ENCODE data around the gene IRX4. TPM values are rescaled to one million over a fixed set of nuclear protein-coding genes. Genes with fewer than 3 reads are reported as not detected.
"Not testable (repeated sequence)": the region's sequence is repeated elsewhere in the genome, so short reads cannot be mapped to it uniquely, and the experiment has no call there.

The IRX4 gene
- total RNA-seq, 1 donor, result not detected

DNA sequence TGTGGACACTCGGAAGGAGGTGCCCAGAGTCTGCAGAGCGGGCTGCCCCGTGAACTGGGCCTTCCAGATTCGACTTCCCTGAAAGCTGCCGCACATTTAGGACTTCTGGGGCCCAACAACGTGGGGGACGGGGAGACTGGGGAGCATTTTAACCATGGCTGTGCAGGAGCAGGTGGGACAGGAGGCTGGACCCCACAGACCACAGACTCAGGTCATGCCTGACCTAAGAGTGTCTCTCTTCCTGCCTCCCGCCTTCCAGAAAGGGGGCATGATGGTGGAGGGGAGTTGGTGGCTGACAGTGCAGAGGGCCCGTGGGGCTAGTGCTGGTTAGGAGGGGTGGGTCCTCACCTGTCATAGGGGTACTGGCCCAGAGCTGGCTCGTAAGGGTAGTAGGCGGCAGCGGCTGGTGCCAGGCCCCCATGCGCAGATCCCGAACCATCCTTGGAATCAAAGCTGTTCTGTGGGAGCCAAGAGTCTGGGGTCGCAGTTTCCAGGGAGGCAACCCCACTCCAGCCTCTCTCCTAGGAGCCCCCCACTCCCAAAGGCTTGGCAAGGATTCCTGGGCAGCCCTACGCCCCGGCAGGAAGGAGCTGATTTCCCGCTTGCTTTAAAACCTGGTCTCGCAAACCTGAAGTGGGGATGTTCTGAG lies 2.2 kb downstream of the IRX4 start:
- no peak for DNase-seq (ENCODE audit: low read depth in 2 of 3, low spot score in 2 of 3)

GRCh38 chr5:1879292-1880263 lies 3.1 kb downstream of the IRX4 start:
- no peak for DNase-seq (ENCODE audit: low read depth in 2 of 3, low spot score in 2 of 3)

DNA sequence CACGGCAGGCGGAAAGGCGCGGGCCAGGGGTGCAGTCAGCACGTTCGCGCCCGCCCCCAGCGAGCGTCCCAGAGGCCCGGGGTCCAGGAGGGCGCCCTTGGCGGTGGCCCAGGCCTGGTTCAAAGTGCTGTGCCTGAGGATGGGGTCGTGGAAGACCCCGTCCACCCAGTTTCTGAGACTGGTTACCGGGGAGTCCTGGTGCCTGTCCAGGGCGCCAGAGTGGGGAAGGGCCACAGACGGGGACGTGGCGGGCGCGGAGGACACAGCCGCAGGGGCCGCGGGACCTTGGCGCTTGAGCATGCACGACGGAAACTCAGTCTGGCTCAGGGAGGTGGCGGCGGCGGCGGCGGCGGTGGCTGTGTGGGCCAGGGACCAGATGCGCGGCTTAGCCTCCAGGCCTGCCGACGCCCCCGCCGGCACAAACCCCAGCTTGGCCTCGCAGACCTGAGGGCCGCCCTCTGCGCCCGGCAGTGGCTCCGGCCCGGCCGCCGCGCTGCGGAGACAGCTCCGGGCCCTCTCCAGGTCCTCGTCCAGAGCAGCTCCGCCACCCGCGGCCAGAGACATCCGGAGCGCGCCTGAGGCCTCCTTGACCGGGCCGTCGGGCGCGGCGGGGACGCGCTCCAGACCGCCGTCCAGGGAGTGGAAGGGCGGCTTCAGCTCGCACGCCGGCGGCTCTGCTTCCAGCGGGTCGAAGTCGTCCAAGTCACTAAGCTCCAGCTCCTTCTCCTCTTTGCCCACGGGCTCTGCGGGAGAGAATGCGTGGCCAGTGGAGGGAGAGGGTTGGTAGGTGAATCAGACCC lies 4.5 kb downstream of the IRX4 start:
- no peak for DNase-seq (ENCODE audit: low read depth in 2 of 3, low spot score in 2 of 3)

DNA sequence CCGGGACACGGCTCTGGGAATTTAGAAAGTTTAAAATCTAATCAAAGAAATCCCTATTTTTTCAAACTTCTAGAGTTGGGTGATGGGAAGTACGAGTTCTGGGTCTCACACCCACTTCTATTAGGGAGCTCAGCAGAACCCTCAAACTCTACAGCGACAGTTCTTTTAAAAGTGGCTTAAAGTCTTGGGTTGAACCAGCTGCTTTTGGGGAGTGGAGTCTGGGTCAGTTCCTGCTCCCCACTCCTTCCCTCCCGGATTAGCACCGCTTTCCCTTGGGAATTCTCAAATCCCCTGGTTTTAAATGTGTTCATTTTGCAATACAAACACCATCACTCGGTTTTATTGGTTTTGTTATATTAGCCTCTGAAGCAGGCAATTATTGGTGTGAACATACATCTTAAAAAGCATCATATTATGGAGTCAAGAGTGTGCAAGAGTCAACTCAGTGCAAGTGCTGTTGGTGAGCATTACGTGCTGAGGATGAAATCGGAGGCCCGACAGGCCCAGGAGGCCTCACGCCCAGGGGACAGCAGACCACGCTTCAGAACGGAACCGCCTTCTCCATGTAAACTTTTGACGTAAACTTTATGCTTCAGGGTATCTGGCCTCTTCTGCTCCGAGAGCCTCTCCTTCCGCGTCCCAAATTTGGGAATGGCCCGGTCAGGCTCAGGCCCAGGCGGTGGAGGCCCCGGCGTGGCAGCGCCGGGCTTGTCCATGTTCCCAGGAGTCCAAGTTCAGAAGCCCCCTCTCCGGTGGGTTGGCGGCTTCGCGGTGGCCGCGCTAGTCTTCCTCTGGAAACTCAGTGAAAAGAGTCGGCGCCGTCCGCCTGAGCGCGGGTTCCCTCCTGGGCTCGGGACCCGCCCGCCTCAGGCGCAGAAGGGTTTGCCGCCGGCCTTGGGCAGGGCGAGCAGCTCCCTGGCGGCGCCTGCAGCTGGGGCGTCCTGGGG lies 5.3 kb downstream of the IRX4 start:
- DNase-seq (ENCODE audit: low read depth in 2 of 3, low spot score in 2 of 3), result no peak

GRCh38 chr5:1876660-1877064 lies 6.1 kb downstream of the IRX4 start:
- DNase-seq (ENCODE audit: low read depth in 2 of 3, low spot score in 2 of 3), result no peak

- no peak for DNase-seq (ENCODE audit: low read depth in 2 of 3, low spot score in 2 of 3)
Measured at GRCh38 chr5:1875843-1876659, 6.7 kb downstream of the IRX4 start.

DNA sequence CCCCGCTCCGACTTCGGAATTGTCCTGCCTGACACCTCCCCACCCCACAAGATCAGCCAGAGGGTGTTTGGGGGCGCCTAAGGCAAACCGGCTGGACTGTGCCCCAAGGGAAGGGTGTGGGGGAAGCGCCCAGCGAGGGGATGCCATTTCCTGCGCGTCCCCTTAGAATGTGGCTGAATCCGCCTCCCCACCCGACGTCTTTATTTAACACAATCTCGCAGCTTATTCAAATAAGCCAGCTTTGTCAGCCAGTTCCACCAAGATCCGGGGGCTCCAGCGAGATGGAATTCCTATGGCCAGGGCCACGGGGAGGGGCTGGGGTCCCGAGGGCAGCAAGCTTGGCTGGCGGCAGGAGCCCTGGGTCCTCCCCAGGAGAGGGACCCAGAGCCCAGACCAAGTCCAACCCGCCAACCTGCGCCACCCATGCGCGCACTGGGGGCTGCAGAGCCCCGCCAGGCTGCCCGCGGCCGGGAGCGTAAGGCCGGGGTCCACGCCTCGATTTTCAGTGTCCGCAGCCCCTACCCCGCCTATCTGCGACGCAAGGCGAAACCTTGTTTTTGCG lies 7.4 kb downstream of the IRX4 start:
- no peak for DNase-seq (ENCODE audit: low read depth in 2 of 3, low spot score in 2 of 3)

GRCh38 chr5:1874771-1875220 lies 7.9 kb downstream of the IRX4 start:
- no peak for DNase-seq (ENCODE audit: low read depth in 2 of 3, low spot score in 2 of 3)

DNA sequence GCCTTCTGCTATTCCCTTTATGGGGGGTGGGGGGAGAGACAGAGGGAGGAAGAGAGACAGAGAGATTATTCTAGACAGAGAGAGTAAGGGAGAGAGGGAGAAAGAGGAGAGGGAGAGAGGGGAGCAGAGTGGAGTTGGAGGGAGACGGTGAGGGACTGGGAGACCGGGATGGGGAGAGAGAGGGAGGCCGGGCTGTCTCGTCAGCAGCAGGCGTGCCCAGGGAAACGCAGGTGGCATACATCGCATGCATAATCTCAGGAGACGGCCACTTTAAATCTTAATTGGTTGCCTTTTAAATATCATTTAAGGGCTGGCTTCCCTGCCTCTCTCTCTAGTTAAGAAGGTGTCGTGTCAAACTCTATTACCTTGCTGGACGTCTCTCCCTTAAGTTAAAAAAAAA lies 8.4 kb downstream of the IRX4 start:
- no peak for DNase-seq (ENCODE audit: low read depth in 2 of 3, low spot score in 2 of 3)

GRCh38 chr5:1873243-1873959 lies 9.3 kb downstream of the IRX4 start:
- no peak for DNase-seq (ENCODE audit: low read depth in 2 of 3, low spot score in 2 of 3)

- DNase-seq (ENCODE audit: low read depth in 2 of 3, low spot score in 2 of 3), result no peak
Measured at GRCh38 chr5:1871441-1871840, 11.3 kb downstream of the IRX4 start.

DNA sequence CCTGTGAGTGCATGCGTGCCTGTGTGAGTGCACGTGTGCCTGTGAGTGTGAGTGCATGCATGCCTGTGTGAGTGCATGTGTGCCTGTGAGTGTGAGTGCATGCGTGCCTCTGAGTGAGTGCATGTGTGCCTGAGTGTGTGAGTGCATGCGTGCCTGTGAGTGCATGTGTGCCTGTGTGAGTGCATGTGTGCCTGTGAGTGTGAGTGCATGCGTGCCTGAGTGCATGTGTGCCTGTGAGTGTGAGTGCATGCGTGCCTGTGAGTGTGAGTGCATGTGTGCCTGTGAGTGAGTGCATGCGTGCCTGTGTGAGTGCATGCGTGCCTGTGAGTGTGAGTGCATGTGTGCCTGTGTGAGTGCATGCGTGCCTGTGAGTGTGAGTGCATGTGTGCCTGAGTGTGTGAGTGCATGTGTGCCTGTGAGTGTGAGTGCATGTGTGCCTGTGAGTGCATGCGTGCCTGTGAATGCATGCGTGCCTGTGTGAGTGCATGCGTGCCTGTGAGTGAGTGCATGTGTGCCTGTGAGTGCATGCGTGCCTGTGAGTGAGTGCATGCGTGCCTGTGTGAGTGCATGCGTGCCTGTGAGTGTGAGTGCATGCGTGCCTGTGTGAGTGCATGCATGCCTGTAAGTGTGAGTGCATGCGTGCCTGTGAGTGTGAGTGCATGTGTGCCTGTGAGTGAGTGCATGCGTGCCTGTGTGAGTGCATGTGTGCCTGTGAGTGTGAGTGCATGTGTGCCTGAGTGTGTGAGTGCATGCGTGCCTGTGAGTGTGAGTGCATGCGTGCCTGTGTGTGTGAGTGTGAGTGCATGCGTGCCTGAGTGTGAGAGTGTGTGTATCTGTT lies 12.1 kb downstream of the IRX4 start:
- DNase-seq (ENCODE audit: low read depth in 2 of 3, low spot score in 2 of 3), result not testable (repeated sequence)

GRCh38 chr5:1868886-1869475 lies 13.7 kb downstream of the IRX4 start:
- no peak for DNase-seq (ENCODE audit: low read depth in 2 of 3, low spot score in 2 of 3)

GRCh38 chr5:1867815-1868143 lies 14.9 kb downstream of the IRX4 start:
- no peak for DNase-seq (ENCODE audit: low read depth in 2 of 3, low spot score in 2 of 3)

DNA sequence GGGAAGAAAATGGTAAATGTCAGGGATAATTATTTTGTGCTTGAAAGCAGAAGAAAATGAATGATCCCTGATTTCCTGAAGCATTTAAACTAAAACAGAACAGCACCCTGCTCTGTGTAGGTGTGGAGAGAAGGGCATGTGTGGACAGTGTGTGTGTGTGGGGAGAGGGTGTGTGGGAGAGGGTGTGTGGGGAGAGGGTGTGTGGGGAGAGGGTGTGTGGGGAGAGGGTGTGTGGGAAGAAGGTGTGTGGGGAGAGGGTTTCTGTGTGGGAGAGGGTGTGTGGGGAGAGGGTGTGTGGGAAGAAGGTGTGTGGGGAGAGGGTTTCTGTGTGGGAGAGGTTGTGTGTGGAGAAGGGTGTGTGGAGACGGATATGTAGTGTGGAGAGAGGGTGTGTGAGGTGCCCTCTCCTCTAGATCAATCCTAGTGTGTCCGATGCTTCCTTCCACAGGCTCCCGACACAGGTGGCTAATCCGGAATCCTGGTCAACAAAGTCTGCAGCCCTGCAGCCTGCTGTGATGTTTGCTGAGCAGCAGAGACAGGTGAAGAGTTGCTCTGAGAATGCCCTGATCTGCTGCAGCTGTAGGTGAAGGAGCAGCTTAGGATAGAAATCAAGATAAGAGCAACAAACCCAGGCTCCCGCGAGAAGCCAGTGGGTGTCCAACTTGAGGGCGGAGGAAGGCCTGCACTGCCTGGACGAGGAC lies 15.5 kb downstream of the IRX4 start:
- DNase-seq (ENCODE audit: low read depth in 2 of 3, low spot score in 2 of 3), result no peak

DNA sequence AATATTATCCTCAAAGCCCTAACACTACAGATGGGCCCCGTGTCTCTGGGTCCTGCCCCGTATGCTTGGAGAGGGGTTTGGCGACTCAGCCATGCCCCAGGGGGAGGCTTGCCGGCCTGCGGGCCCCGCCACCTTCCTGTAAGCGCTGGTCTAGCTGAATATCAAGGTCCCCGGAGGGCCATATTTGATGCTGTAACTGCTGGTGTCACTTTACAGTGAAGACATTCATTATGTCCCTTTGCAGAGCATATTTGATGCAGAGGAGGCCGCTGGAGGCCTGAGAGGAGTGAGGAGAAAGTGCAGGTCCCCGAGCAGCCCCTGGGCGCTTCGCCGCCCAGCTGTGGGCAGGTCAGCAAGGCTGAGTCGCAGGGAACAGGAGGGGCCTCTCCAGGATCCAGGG lies 16.8 kb downstream of the IRX4 start:
- no peak for DNase-seq (ENCODE audit: low read depth in 2 of 3, low spot score in 2 of 3)

Data from hematopoietic multipotent progenitor cell (in vitro differentiated cells).